A204.1 (cell line): Measurements from ENCODE around the gene ZNF106.

ENCODE experiments used
- FAIRE-seq: peaks from 2 replicates; lab custom pipeline; 2012; peaks lifted over from hg19 to GRCh38; lab: Jason Lieb, UNC

The ZNF106 gene

DNA sequence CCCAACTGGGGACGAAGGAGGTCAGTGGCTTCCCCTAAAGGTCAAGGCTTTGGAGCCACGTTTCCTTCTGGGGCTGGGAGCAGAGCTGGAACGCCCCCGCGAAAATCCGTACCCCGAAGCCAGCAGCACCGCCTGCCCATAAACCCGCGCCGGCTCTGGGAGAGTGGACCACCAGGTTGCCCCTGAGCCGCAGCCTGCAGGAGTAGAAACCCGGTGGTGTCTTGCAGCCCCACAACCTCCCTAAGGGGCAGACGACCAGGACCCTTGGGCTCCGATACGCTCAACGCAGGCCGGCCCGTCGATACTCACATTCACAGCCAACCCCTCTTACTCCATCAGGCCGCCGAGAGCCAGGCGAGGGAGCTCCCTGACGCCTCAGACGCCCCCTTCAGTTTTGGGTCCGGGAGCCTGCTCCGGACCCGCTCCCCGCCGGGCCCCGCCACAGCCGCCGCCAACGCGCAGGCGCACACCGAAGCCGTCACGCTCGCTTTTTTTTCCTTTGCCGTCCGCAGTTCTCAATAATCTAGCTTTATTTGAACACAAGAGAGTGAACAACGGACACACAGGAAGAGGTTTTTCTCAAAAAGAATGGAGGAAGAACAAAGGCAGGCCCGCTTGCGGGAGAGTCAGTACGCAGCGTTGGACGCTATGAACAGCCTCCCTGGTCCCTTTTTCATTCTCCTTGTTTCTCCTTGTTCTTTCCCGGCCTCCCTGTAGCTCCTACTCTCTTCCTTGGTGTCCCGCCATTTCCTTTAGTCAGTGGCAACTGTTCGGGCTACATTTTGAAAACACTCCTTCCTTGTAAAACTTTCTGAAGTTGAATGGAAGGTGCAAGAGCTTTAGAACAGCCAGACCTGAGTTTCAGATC is at the start of gene ZNF106:
ZNF106 (minus strand) TSS at position 471 of the 868 bp plus-strand sequence. CDS start 18,852 bp downstream, outside the sequence.
- FAIRE-seq, result no peak

DNA sequence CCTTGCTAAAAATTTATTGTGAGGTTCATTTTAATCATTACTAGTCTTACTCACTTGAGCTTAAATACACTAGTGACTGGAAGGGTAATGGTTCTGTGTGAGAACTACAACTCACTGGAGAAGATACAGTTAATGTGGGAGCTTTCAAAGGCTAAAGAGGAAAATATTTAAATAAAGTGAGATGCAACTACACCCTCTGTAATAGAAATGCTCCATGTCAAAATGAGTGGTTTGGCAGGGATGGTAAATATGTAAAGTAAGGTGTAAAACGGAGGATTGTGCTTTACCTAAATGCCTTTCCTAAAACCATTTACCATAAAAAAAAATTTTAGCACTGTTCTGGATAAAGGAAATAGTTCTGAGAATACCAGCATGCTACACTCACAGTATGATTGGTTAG is 42.3 kb upstream of the ZNF106 start:
- FAIRE-seq, result no peak

DNA sequence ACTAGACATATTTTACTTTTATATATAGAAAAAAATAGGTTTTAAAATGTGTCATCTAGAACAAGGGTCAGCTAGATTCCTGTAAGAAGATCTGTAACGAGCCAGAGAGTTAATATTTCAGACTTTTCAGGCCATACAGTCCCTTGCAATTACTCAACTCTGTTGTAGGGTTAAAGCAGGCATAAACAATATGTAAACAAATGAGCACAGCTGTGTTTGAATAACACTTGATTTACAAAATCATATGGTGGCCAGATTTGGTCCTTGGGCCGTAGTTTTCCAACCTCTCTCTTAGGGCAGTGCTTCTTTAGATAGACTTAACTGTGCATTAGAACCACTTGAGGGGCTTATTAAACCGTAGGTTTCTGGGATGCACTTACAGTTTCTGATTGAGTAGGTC is 38.0 kb upstream of the ZNF106 start:
- FAIRE-seq, result no peak

DNA sequence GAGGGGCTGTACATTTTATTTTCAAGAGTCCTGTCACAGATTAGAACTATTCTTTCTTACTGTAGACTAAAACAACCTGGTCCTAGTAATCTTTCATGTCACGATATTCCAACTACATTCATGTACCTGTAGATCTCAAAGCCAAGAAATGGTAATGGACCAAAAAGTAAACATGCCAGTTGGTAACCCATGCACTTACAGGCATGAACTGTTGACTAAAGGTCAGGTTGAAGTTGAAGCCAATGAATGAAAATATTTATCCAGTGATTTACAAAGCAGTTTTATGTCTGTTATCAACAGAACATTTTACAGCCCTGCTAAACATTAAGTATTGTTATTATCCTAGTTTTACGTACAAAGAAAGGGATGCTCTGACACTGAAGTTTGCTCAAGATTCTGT is 32.4 kb upstream of the ZNF106 start:
- FAIRE-seq, result no peak

DNA sequence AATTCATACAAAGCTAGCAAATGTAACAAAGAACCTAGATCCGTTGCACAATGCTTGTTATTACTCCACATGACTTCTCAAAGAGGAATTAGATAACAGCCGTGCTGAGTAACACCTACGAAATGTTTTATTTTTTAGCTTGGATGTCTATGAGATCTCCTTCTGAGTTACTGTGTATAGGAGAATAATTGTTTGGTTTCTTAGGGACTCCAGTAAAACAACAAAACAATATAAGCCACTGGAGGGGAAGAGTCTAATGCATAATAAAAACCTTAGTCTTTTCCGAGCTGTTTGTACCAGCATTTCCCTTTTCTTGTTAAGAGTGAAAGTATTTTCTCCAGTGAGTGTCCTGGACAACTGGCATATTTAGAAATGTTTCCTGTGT is 20.1 kb upstream of the ZNF106 start:
- no peak for FAIRE-seq

DNA sequence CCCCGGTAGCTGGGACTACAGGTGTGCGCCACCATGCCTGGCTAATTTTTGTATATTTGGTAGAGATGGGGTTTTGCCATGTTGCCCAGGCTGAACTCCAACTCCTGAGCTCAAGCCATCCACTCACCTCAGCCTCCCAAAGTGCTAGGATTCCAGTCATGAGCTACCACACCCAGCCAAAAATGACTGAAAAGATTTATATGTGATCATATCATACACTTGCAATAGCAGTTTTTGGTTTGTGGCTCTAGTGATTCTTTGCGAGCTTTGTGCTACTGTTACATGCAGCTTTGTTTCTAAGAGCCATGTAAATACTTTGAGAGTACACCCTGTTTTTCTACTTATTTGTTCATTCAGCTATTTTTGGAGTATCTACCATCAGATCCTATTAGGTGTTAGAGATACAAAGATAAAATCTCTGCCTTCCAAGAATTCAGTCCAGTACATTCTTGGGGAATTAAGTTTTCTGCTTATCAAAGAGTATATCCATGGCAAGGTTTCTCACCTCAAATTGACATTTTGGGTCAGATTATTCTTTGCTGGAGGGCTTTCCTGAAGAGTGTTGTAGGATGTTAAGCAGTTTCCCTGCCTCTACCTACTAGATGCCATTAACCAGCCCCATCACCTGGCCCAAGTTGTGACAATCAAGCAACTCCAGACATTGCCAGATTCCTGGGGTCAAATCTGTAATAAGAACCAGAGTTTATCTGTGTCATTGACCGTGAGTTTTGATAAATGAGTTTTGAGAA is 19.5 kb upstream of the ZNF106 start:
- no peak for FAIRE-seq

DNA sequence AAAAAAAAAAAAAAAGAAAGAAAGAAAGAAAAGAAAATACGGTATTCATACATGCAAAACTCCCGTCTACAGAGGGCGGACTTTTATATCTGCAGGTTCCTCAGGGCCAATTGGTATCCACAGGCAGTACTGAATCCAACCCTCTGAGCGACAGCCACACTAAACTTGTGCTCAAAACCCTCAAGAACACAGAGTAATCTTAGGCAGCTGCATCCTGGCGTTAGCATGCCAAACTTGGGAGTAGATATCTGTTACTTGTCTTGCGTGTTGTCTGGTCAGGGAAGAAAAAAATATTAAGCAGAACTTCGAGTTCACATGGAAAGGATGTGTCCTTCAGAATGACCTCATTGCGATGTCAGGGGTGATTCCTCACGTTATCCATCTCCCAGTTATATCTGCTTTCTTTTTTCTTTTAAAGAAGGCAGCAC is 17.3 kb upstream of the ZNF106 start:
- no peak for FAIRE-seq

DNA sequence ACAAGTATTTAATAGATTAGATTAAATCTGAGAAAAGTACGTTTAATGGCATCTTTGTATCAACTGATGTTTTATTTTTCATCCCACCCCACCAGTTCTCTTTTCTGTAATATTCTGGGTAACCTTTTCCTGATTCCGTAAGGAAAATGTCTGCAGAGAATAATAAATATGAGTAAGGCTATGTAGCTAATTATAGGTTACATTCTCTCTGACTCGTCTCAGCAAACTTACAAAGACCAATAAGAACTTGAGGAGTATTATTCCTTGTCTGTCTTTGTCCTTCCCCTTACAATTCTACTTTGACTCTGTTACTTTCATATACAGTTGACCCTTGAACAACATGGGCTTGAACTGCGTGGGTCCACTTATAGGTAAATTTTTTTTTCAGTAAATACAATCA is 16.6 kb upstream of the ZNF106 start:
- FAIRE-seq, result no peak

DNA sequence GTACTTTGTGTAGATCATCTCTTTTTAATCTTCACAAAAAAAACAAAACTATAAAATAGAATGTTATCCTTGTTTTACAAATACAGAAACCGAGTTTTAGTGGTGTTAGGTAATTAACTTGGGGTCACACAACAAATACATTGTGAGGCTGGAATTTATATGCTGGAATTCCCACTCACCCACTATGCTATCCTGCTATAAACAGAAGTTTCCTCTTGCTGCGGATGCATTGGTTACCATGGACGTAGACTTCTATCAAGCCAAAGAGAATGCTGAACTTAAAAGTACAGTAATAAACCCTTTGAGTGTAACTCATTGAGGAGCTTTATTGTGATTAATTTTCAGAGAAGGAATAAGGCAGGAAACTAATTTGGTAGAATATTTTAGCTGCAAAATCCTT is 13.7 kb upstream of the ZNF106 start:
- no peak for FAIRE-seq

DNA sequence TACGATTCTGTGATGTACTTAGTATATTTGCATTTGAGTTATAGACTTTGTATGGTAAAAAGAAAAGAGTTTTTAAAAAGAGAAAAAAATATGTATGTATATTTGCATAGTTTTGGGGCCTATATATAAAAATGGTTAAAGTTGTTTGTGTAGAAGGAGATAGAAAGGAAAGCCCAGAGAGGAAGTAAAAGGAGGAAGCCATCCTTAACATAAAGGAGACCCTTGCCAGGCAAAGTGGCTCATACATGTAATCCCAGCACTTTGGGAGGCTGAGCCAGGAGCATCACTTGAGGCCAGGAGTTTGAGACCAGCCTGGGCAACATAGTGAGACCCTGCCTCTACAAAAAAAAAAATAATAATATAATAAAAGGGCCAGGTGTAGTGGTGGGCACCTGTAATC is 12.9 kb upstream of the ZNF106 start:
- no peak for FAIRE-seq

DNA sequence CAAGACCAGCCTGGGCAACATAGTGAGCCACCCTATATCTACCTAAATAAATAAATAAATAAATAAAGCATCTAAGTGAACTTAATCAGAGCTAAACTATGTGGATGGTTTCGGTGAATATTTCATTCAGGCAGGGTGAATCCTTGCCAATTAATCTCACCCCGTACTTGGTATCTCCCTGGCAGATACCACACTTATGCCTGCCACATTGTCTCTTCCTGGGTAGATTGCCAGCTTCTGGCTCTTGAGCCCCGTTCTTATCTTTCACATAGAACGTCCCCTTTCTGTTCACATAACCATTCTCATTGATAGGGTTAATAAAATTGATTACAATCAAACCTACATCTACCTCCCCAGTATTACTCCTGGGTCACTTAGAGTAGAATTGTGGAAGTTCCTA is 11.5 kb upstream of the ZNF106 start:
- FAIRE-seq, result no peak

DNA sequence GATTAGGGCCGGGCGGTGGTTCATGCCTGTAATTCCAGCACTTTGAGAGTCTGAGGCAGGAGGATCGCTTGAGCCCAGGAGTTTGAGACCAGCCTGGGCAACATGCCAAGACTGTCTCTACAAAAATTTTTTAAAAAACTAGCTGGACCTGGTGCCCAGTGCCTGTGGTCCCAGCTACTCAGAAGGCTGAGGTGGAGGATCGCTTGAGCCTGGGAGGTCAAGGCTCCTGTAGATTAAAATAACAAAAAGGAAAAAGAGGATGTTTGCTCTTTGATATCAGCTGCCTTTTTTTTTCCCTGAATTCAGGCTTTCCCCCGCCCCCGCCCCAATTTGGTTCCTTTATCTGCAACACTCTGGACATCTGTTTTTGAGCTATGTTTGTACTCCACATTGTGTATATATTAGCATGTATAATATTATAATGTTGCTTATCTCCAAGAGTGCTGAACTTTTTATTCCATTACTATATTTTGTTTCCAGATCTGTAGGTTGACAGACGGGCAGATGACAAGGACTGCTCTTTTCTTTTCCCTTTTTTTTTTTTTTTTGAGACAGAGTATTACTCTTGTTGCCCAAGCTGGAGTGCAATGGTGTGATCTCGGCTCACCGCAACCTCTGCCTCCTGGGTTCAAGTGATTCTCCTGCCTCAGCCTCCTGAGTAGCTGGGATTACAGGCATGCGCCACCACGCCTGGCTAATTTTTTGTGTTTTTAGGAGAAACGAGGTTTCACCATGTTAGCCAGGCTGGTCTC is 9.1 kb upstream of the ZNF106 start:
- FAIRE-seq, result no peak

DNA sequence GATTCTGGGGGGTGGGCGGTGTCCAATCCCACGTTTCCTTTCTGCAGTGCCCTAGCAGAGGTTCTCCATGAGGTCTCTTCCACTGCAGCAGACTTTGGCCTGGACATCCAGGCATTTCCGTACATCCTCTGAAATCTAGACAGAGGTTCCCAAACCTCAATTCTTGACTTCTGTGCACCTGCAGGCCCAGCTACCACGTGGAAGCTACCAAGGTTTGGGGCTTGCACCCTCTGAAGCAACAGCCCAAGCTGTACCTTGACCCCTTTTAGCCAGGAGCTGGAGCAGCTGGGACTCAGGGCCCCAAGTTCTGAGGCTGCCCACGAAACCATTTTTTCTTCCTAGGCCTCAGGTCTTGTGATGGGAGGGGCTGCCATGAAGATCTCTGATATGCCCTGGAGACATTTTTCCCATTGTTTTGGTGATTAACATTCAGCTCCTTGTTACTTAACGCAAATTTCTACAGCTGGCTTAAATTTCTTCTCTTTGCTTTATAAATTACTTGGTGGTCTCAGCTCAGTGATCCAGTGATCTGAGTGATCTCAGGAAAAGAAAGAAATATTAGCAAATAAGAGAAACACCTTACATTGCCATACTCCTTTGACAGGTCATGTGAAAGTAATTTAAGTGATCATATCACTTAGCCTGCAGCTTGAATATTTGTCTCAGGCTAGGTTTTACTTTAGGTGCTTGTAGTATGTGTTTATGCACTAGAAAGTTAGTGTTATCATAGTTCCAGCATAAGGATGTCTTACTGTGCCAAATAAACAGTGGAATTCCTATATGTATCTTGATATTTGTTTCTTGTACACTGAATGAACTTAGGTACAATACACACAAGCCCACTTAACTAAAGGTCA is 7.5 kb upstream of the ZNF106 start:
- no peak for FAIRE-seq

DNA sequence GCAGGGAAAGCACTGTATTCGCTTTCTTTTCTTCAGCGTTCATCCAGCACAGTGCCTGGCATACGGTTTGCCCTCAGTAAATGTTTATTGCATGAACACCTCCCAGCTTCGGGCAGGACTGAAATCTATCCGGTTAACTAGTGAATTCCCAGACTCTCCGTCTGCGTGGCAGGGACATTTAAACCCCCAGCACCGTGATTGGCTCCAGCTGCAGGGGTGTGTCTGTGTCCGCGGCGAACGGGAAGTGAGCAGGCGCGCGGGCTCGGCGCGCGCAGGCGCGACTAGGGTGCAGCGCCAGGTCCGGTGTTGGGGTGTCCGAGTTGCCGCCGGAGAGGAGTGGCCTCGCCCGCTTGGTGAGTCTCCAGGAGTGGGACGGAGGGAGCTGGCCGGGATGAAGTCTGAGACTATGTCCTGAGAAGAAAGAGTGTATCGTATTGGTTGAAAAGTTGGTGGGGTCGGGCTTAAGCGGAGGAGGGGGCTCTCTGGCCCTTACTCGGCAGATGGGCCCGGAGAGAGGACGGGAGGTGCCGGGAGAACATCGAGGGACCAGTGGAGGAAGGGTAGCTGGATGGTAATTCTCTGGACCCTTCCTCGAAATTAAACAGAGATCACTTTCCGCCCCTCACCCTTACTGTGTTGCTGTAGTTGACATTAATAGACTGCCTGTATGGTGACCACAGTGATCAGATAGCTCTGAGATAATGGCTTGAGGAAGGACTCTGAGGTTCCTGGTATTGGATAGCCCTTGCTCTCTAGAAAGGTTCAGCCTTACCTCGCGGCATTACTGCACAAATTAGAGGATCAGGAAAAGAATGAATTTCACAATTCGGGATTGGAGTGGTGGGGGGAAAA is 4.6 kb upstream of the ZNF106 start, which contains the start of gene SNAP23:
SNAP23 (plus strand) TSS at position 274 of the 852 bp plus-strand sequence. CDS start 16,213 bp downstream, outside the sequence.
- FAIRE-seq, result no peak

DNA sequence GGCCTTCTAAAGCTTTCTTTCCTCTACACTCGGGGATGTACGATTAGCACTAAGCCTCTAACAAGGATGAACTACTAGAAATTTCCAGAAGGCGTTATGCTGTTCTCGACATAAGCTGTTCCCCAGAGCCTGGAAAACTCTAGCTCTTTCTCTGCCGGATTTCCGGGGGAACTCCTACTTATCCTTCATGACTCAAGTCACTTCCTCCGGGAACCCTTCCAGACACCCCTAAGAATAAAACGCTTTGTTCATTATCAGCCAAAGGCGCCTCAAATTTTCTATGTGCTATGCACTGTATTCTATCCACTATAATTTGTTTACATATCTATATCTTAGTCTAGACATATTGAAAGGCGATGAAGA is 4.0 kb upstream of the ZNF106 start:
- FAIRE-seq, result no peak

DNA sequence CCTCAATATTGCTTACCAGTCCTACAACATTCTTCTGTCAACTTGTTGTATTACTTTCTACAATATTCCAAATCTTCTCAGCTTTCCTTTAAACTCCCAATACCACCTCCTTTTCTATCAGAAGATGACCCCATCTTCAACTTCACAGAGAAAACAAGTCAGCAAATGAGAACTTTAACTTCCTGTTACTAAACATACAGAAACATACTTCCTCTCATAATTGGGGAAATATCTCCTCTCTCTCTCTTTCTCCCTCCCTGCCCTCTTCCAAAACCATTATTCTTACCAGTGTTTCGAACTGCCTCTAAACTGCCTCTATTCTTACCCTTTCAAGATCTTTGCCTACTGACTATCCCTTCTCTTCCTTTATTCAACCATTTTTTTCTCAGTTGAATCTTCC is 2.7 kb upstream of the ZNF106 start:
- FAIRE-seq, result no peak

DNA sequence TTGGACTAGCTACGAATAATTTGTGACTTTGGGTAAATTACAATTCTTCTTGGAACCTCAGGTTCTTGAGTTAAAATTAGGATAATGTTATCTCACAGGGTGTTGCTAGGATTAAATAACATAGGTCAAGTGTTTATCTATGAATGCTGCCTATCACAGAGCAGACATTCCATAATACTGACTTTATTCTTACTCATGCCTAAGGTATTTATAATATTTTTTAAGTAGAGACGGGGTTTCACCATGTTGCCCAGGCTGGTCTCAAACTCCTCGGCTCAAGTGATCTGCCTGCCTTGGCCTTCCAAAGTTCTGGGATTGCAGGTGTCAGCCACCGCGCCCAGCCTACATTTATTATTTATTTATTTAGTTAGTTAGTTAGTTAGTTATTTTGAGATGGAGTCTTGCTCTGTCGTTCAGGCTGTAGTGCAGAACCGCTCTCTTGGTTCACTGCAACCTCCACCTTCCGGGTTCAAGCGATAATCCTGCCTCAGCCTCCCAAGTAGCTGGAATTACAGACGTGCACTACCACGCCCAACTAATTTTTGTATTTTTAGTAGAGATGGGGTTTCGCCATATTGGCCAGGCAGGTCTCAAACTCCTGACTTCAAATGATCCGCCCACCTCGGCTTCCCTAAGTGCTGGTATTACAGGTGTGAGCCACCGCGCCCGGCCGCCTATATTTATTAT is 741 bp upstream of the ZNF106 start:
- FAIRE-seq, result no peak

DNA sequence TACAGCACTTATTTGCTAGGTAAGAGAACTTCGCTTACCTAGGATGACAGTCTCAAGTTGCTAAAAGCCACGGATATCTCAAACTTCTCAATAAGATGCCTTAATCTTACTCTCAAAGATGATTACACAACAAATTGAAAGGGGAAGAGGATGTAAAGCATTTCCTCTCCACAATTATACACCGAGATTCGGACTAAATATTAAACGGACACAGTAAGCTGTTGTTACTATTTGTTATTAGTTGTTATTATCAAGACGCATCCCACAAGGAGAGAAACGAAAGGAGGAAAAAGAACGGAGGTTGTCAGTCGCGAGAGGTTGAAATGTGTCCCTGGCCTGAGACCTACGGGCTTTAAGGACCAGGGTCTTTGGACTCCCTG is 660 bp downstream of the ZNF106 start:
- no peak for FAIRE-seq

DNA sequence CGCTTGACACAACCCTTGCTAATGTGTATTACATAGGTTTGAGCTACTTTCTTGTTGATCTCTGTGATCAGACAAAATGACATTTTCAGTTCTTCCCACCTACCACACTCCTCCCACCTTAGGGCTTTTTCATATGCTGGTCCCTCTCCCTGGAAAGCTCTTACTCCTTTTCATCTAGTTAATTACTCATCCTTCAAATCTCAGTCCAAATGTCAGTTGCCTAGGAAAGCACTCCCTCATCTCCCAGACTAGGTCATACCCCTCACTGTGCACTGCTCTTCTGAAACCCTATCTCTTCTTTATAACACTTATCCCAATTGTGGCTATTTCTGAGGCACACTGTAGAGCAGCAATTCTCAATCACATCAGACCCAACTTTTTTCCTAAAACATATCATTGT is 7.3 kb downstream of the ZNF106 start:
- FAIRE-seq, result no peak

DNA sequence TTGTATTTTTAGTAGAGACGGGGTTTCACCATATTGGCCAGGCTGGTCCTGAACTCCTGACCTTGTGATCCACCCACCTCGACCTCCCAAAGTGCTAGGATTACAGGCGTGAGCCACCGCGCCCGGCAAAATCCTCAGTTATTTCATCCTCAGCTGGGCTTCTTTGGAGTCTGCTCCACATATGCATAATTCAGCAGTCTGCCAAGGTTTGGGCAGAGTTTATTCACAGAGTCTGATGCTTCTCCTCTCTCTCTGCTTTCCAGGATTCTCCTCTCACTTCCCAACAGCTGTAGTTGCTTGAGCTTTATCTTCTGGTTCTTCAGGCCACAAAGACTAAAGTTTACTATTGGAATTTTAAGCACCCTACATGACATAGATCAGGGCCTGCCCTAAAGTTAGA is 8.2 kb downstream of the ZNF106 start:
- no peak for FAIRE-seq
